ENCODE data around the gene DHPS.
"Not testable (repeated sequence)": the region's sequence is repeated elsewhere in the genome, so short reads cannot be mapped to it uniquely, and the experiment has no call there.

DHPS gene

DNA sequence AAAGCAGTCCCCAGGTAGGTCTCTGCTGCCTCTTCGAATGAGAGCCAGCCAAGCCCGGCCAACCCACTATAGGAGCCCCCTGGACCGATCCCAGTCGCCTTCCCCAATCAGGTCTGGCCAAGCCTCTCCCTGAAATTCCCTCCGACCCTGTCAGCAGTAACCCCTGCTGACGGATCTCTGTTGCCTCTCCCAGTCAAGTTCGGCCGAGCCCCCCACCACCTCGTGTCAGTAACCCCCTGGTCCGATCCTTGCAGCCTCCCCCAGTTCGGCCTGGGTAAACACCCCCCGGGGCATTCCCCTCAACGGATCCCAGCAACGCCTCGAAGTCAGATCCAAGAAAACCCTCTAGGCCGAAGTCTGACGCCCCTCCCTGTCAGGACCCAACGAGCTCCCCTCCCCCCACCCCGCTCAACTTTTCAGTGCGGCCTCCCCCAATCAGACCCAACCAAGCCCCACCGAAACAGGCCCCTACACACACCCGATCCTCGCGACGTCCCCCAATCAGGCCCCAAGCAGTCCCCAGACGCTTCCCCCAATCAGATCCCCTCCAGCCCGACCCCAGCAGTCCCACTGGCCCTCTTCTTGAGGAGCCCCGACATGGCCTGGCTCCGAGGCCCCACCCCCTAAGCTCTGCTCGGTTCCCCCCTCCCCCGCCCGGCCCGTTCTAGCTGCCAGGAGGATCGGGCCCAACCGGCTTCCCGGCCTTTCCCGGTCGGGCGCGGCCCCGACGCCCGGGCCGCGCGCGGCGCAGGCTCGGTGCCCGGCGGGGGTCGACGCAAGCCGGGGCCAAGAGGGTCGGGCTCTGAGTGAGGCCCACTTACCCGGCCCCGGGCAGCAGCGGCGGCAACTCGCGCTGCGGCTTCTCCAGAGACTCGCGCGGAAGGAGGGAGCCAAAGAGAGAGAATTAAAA is 40.2 kb upstream of the DHPS start:
- FAIRE-seq = no peak
- peak; percentile 75 for DNase-seq (ENCODE audit: insufficient read length, low spot score)
- no peak for TF ChIP-seq SPI1 (IDR thresholded peaks at IDR 0.05; ENCODE audit: low read depth, low read length)
- TF ChIP-seq POLR2A (IDR thresholded peaks at IDR 0.05; ENCODE audit: low read depth, low read length) = no peak
- TF ChIP-seq POLR2AphosphoS5 (IDR thresholded peaks at IDR 0.05; ENCODE audit: low read depth, low read length) = peak; percentile 59; the same call in 1 of the 2 replicates
- peak; percentile 55; the same call in 1 of the 2 replicates for TF ChIP-seq TAF1 (IDR thresholded peaks at IDR 0.05; ENCODE audit: low read depth, low read length)
- TF ChIP-seq PAX5 (IDR thresholded peaks at IDR 0.05; ENCODE audit: insufficient read depth, low read length, severe bottlenecking) = no peak
- TF ChIP-seq POU2F2 (IDR thresholded peaks at IDR 0.05; ENCODE audit: low read depth, low read length) = peak; percentile 40; the same call in 1 of the 2 replicates

DNA sequence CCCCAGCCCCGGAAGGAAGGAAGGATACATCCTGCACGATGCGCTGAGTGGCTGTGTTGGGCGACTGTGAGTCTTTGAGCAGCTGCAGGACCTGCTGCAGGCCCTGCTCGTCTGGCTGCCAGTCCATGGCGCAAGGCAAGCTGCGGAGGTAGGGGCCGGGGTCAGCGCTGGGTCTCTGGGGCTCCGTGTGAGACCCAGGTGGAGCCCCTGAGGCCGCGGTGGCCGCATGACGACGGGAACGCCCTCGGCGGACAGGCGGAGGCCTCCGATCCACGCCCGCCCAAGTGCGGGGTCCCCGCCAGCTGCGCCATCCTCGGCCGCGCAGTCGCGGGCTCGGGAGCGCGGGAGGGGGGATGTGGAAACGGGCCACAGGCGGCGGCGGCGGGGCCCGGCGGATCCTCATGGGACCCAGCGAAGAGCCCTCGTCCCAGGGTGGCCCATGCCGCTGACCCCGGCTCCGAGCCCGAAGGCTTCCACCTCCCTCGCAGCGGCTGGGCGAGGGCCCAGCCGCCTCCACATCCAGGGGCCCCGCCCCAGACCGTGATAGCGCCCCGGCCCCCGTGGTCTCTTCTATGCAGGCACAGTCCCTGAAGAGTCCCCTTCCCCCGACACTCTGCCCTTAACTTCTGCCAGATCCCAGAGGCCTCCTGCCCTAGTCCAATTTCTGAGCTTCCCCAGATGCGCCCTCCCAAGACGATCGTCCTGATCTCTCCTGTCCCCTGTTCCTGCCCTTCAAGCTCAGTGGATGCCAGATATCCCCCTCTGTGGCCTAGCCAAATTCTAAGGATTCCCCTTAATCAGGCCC is 39.4 kb upstream of the DHPS start:
- TF ChIP-seq PAX5 (IDR thresholded peaks at IDR 0.05; ENCODE audit: insufficient read depth, low read length, severe bottlenecking) (no peak), SPI1 (IDR thresholded peaks at IDR 0.05; ENCODE audit: low read depth, low read length) (no peak), POU2F2 (IDR thresholded peaks at IDR 0.05; ENCODE audit: low read depth, low read length) (no peak), TAF1 (IDR thresholded peaks at IDR 0.05; ENCODE audit: low read depth, low read length) (no peak), POLR2A (IDR thresholded peaks at IDR 0.05; ENCODE audit: low read depth, low read length) (no peak), POLR2AphosphoS5 (IDR thresholded peaks at IDR 0.05; ENCODE audit: low read depth, low read length) (no peak)
- DNase-seq (ENCODE audit: insufficient read length, low spot score) = no peak
- no peak for FAIRE-seq

DNA sequence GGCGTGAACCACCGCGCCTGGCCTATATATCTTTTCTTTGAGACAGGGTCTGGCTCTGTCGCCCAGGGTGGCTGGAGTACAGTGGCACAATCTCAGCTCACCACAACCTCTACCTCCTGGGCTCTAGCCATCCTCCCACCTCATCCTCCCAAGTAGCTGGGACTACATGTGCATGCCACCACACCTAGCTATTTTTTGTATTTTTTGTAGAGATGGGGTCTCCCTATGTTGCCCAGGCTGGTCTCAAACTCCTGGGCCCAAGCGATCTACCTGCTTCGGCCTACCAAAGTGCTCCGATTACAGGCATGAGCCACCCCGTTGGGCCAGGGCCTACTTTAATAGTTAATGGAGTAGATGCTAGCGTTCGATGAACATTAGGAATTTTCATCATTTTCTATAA is 38.6 kb upstream of the DHPS start:
- TF ChIP-seq POU2F2 (IDR thresholded peaks at IDR 0.05; ENCODE audit: low read depth, low read length) = no peak
- no peak for TF ChIP-seq POLR2A (IDR thresholded peaks at IDR 0.05; ENCODE audit: low read depth, low read length)
- no peak for TF ChIP-seq TAF1 (IDR thresholded peaks at IDR 0.05; ENCODE audit: low read depth, low read length)
- no peak for TF ChIP-seq SPI1 (IDR thresholded peaks at IDR 0.05; ENCODE audit: low read depth, low read length)
- TF ChIP-seq PAX5 (IDR thresholded peaks at IDR 0.05; ENCODE audit: insufficient read depth, low read length, severe bottlenecking) = no peak
- no peak for TF ChIP-seq POLR2AphosphoS5 (IDR thresholded peaks at IDR 0.05; ENCODE audit: low read depth, low read length)
- no peak for FAIRE-seq
- DNase-seq (ENCODE audit: insufficient read length, low spot score) = no peak

DNA sequence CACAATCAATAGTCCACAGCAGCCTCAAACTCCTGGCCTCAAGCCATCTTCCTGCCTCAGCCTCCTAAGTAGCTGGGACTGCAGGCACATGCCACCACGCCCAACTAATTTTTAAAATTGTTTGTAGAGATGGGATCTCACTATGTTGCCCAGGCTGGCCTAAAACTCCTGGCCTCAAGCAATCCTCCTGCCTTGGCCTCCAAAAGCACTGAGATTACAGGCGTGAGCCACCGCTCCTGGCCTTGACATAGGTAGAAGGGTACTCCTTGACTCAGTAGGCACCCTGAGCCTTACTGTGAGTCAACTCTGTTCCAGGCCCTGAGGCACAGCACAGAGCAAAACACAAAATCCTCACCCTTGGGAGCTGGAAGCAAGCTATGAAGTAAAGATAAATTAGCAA is 34.2 kb upstream of the DHPS start:
- no peak for FAIRE-seq
- TF ChIP-seq SPI1 (IDR thresholded peaks at IDR 0.05; ENCODE audit: low read depth, low read length) = no peak
- TF ChIP-seq POLR2AphosphoS5 (IDR thresholded peaks at IDR 0.05; ENCODE audit: low read depth, low read length) = no peak
- no peak for TF ChIP-seq PAX5 (IDR thresholded peaks at IDR 0.05; ENCODE audit: insufficient read depth, low read length, severe bottlenecking)
- TF ChIP-seq POU2F2 (IDR thresholded peaks at IDR 0.05; ENCODE audit: low read depth, low read length) = no peak
- TF ChIP-seq TAF1 (IDR thresholded peaks at IDR 0.05; ENCODE audit: low read depth, low read length) = no peak
- no peak for TF ChIP-seq POLR2A (IDR thresholded peaks at IDR 0.05; ENCODE audit: low read depth, low read length)
- no peak for DNase-seq (ENCODE audit: insufficient read length, low spot score)

DNA sequence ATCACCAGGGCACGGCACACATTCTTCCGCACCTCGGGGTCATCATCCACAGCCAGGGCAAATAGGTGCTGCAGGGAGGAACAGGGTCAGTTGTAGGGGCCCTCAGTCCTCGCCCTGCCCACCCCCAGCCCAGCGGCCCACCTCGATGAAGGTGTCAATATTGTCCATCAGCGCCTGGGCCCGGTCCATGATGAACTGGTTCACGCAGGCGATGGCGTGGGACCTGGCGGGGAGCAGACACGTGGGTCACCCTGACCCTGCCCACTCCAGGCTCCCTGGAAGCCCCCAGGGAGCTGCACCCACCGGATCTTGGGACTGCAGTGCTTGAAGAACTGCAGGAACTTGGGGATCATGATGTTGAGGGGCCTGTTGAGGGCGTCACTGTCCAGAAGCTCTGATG is 33.4 kb upstream of the DHPS start:
- DNase-seq (ENCODE audit: insufficient read length, low spot score) = no peak
- no peak for FAIRE-seq
- TF ChIP-seq POU2F2 (IDR thresholded peaks at IDR 0.05; ENCODE audit: low read depth, low read length) (no peak), POLR2A (IDR thresholded peaks at IDR 0.05; ENCODE audit: low read depth, low read length) (no peak), SPI1 (IDR thresholded peaks at IDR 0.05; ENCODE audit: low read depth, low read length) (no peak), PAX5 (IDR thresholded peaks at IDR 0.05; ENCODE audit: insufficient read depth, low read length, severe bottlenecking) (no peak), TAF1 (IDR thresholded peaks at IDR 0.05; ENCODE audit: low read depth, low read length) (no peak), POLR2AphosphoS5 (IDR thresholded peaks at IDR 0.05; ENCODE audit: low read depth, low read length) (no peak)

DNA sequence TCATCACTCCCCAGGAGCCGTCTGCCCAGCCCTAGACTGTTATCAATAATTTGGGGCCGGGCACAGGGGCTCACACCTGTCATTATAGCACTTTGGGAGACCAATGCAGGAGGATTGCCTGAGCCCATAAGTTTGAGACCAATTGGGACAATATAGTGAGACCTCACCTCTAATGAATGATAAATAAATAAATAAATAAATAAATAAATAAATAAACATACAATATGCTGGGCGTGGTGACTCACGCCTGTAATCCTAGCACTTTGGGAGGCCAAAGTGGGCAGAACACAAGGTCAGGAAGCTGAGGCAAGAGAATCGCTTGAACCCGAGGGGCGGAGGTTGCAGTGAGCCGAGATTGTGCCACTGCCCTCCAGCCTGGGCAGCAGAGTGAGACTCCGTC is 31.6 kb upstream of the DHPS start:
- not testable (repeated sequence) for DNase-seq (ENCODE audit: insufficient read length, low spot score); FAIRE-seq

DNA sequence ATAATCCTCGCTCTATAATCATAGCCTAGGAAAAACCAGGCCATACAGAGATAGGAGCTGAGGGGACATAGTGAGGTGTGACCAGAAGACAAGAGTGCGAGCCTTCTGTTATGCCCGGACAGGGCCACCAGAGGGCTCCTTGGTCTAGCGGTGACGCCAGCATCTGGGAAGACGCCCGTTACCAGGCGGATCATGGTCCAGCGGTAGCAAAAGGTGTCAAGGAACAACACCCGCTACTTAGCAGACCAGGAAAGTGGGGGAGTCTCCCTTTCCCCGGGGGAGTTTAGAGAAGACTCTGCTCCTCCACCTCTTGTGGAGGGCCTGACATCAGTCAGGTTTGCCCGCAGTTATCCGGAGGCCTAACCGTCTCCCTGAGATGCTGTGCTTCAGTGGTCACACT is 30.4 kb upstream of the DHPS start:
- not testable (repeated sequence) for FAIRE-seq

DNA sequence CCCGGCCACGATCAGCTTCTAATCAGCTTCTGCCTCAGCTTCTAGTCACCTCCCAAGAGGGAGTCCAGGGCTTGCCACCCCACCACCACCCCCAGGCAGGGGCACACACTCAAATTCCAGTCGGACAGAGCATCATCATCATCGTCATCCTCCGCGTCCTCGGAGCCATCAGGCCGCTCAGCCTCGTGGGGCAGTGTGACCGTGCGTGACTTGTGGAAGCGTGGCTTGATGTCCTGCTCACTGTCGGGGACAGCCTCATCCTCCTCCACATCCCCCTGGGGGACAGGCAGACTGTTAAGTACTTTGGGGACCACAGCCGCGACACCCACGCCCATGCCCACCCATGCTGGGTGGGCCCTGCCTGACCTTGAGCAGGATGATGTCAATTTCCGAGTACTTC is 29.5 kb upstream of the DHPS start:
- FAIRE-seq = no peak
- DNase-seq (ENCODE audit: insufficient read length, low spot score) = no peak
- no peak for TF ChIP-seq TAF1 (IDR thresholded peaks at IDR 0.05; ENCODE audit: low read depth, low read length)
- no peak for TF ChIP-seq POU2F2 (IDR thresholded peaks at IDR 0.05; ENCODE audit: low read depth, low read length)
- no peak for TF ChIP-seq PAX5 (IDR thresholded peaks at IDR 0.05; ENCODE audit: insufficient read depth, low read length, severe bottlenecking)
- no peak for TF ChIP-seq SPI1 (IDR thresholded peaks at IDR 0.05; ENCODE audit: low read depth, low read length)
- TF ChIP-seq POLR2AphosphoS5 (IDR thresholded peaks at IDR 0.05; ENCODE audit: low read depth, low read length) = no peak
- TF ChIP-seq POLR2A (IDR thresholded peaks at IDR 0.05; ENCODE audit: low read depth, low read length) = no peak

More for the DNA sequence above, 30.4 kb upstream of the DHPS start:
- not testable (repeated sequence) for DNase-seq (ENCODE audit: insufficient read length, low spot score)

DNA sequence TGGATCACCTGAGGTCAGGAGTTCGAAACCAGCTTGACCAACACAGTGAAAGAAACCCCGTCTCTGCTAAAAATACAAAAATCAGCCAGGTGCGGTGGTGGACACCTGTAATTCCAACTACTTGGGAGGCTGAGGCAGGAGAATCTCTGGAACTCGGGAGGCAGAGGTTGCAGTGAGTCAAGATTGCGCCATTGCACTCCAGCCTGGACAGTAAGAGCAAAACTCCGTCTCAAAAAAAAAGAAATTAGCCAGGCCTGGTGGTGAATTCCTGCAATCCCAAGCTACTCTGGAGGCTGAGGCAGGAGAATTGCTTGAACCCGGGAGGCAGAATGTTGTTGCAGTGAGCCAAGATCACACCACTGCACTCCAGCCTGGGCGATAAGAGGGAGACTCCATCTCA is 27.0 kb upstream of the DHPS start:
- no peak for DNase-seq (ENCODE audit: insufficient read length, low spot score)
- no peak for TF ChIP-seq POU2F2 (IDR thresholded peaks at IDR 0.05; ENCODE audit: low read depth, low read length)
- no peak for TF ChIP-seq SPI1 (IDR thresholded peaks at IDR 0.05; ENCODE audit: low read depth, low read length)
- TF ChIP-seq POLR2A (IDR thresholded peaks at IDR 0.05; ENCODE audit: low read depth, low read length) = no peak
- TF ChIP-seq TAF1 (IDR thresholded peaks at IDR 0.05; ENCODE audit: low read depth, low read length) = no peak
- TF ChIP-seq POLR2AphosphoS5 (IDR thresholded peaks at IDR 0.05; ENCODE audit: low read depth, low read length) = no peak
- no peak for TF ChIP-seq PAX5 (IDR thresholded peaks at IDR 0.05; ENCODE audit: insufficient read depth, low read length, severe bottlenecking)
- no peak for FAIRE-seq
